Measurements from ENCODE around the gene NUP160.

- TF ChIP-seq TEAD4 (IDR thresholded peaks at IDR 0.05) (no peak), RAD21 (IDR thresholded peaks at IDR 0.05; ENCODE audit: low read depth) (no peak), EP300 (IDR thresholded peaks at IDR 0.05; ENCODE audit: borderline replicate concordance) (no peak), CEBPB (IDR thresholded peaks at IDR 0.05) (no peak), USF1 (IDR thresholded peaks at IDR 0.05) (no peak), MAX (IDR thresholded peaks at IDR 0.05) (no peak), TCF12 (IDR thresholded peaks at IDR 0.05; ENCODE audit: low read depth) (no peak), REST (IDR thresholded peaks at IDR 0.05; ENCODE audit: low read depth) (no peak), NFIC (IDR thresholded peaks at IDR 0.05) (no peak), YY1 (IDR thresholded peaks at IDR 0.05; ENCODE audit: low read depth) (no peak), ZBTB7A (IDR thresholded peaks at IDR 0.05; ENCODE audit: low read depth) (no peak), FOXM1 (IDR thresholded peaks at IDR 0.05; ENCODE audit: borderline replicate concordance, low read depth) (no peak), CREB1 (IDR thresholded peaks at IDR 0.05; ENCODE audit: low read depth) (no peak), EGR1 (IDR thresholded peaks at IDR 0.05) (no peak)
Measured at GRCh38 chr11:47778878-47779483, 69.2 kb downstream of the NUP160 start.
